Measurements from ENCODE around the gene MMP10. TPM values are rescaled to one million over a fixed set of nuclear protein-coding genes. Genes with fewer than 3 reads are reported as not detected.

MMP10 gene
- total and polyA plus RNA-seq, 4 donors: 0.58 to 14.2 (median 1.6) TPM

DNA sequence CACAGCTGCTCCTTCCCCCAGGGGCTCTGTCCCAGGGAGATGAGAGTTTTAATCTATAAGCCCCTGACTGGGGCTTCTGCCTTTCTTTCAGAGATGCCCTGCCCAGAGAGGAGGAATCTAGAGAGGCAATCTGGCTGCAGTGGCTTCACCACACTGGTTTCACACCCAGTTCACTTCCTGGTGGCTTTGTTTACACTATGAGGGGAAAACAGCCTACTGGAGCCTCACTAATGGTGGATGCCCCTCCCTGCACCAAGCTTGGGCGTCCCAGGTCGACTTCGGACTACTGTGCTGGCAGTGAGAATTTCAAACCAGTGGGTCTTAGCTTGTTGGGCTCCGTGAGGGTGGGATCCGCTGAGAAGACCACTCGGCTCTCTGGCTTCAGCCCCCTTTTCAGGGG lies 39.1 kb upstream of the MMP10 start:
- no peak for DNase-seq
- H3K9ac ChIP-seq (ENCODE audit: insufficient read depth in 1 of 2, low read length in 2 of 2): no peak overlapping the region
- TF ChIP-seq, protein P1, sequence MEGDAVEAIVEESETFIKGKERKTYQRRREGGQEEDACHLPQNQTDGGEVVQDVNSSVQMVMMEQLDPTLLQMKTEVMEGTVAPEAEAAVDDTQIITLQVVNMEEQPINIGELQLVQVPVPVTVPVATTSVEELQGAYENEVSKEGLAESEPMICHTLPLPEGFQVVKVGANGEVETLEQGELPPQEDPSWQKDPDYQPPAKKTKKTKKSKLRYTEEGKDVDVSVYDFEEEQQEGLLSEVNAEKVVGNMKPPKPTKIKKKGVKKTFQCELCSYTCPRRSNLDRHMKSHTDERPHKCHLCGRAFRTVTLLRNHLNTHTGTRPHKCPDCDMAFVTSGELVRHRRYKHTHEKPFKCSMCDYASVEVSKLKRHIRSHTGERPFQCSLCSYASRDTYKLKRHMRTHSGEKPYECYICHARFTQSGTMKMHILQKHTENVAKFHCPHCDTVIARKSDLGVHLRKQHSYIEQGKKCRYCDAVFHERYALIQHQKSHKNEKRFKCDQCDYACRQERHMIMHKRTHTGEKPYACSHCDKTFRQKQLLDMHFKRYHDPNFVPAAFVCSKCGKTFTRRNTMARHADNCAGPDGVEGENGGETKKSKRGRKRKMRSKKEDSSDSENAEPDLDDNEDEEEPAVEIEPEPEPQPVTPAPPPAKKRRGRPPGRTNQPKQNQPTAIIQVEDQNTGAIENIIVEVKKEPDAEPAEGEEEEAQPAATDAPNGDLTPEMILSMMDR (IDR thresholded peaks at IDR 0.05; ENCODE audit: control extremely low read depth, extremely low read depth): no peak
- no peaks in the 10 kb centered on the region for H3K36me3 ChIP-seq (ENCODE audit: control insufficient read depth in 4 of 4, insufficient read depth in 4 of 4, low read length in 4 of 4)
- H3K27me3 ChIP-seq (ENCODE audit: control insufficient read depth in 3 of 3, insufficient read depth in 3 of 3, low read length in 2 of 3): no peaks in the 10 kb centered on the region
- H3K4me1 ChIP-seq (ENCODE audit: control insufficient read depth in 5 of 5, insufficient read depth in 5 of 5, low read length in 5 of 5): no peaks in the 10 kb centered on the region
- no peak overlapping the region for H3K27ac ChIP-seq (ENCODE audit: low read depth in 1 of 2, low read length in 1 of 2)
- H3K4me3 ChIP-seq: no peak overlapping the region
- no peak for ATAC-seq (ENCODE audit: insufficient read depth, low FRiP score)
- H3K9me3 ChIP-seq (ENCODE audit: control insufficient read depth in 4 of 4, insufficient read depth in 3 of 4, low read length in 3 of 4): peaks cover 0 to 6% (median 3%) of the 10 kb centered on the region in 4 donors
- WGBS, 2 donors: 66 to 81% methylated on average over 6 of the region's 6 CpGs

- TF ChIP-seq, protein P1 (IDR thresholded peaks at IDR 0.05; ENCODE audit: control extremely low read depth, extremely low read depth): no peak
- Histone ChIP-seq H3K4me3 (no peak overlapping the region), H3K9ac (ENCODE audit: insufficient read depth in 1 of 2, low read length in 2 of 2) (no peak overlapping the region), H3K36me3 (ENCODE audit: control insufficient read depth in 4 of 4, insufficient read depth in 4 of 4, low read length in 4 of 4) (no peaks in the 10 kb centered on the region), H3K4me1 (ENCODE audit: control insufficient read depth in 5 of 5, insufficient read depth in 5 of 5, low read length in 5 of 5) (no peaks in the 10 kb centered on the region), H3K27me3 (ENCODE audit: control insufficient read depth in 3 of 3, insufficient read depth in 3 of 3, low read length in 2 of 3) (no peaks in the 10 kb centered on the region), H3K27ac (ENCODE audit: low read depth in 1 of 2, low read length in 1 of 2) (no peak overlapping the region), H3K9me3 (ENCODE audit: control insufficient read depth in 4 of 4, insufficient read depth in 3 of 4, low read length in 3 of 4) (peaks cover 0 to 6% (median 0%) of the 10 kb centered on the region in 4 donors)
- WGBS, 2 donors: 91 to 95% methylated on average over 1 of the region's 1 CpG
- DNase-seq (no peak), ATAC-seq (ENCODE audit: insufficient read depth, low FRiP score) (no peak)
Measured at GRCh38 chr11:102813484-102813883, 33.1 kb upstream of the MMP10 start.

GRCh38 chr11:102812188-102812587 lies 31.8 kb upstream of the MMP10 start:
- ATAC-seq (ENCODE audit: insufficient read depth, low FRiP score): no peak
- no peaks in the 10 kb centered on the region for H3K4me1 ChIP-seq (ENCODE audit: control insufficient read depth in 5 of 5, insufficient read depth in 5 of 5, low read length in 5 of 5)
- peaks cover 0 to 6% (median 0%) of the 10 kb centered on the region in 4 donors for H3K9me3 ChIP-seq (ENCODE audit: control insufficient read depth in 4 of 4, insufficient read depth in 3 of 4, low read length in 3 of 4)
- WGBS, 2 donors: 78 to 82% methylated on average over 3 of the region's 3 CpGs
- H3K4me3 ChIP-seq: no peak overlapping the region
- H3K27ac ChIP-seq (ENCODE audit: low read depth in 1 of 2, low read length in 1 of 2): no peak overlapping the region
- H3K27me3 ChIP-seq (ENCODE audit: control insufficient read depth in 3 of 3, insufficient read depth in 3 of 3, low read length in 2 of 3): no peaks in the 10 kb centered on the region
- H3K9ac ChIP-seq (ENCODE audit: insufficient read depth in 1 of 2, low read length in 2 of 2): no peak overlapping the region
- no peaks in the 10 kb centered on the region for H3K36me3 ChIP-seq (ENCODE audit: control insufficient read depth in 4 of 4, insufficient read depth in 4 of 4, low read length in 4 of 4)
- TF ChIP-seq, protein P1 (IDR thresholded peaks at IDR 0.05; ENCODE audit: control extremely low read depth, extremely low read depth): no peak
- no peak for DNase-seq

Measured in lung (tissue), 12 donors.